Measurements from ENCODE around the gene ARID1A.
"Not testable (repeated sequence)": the region's sequence is repeated elsewhere in the genome, so short reads cannot be mapped to it uniquely, and the experiment has no call there.

ARID1A gene

DNA sequence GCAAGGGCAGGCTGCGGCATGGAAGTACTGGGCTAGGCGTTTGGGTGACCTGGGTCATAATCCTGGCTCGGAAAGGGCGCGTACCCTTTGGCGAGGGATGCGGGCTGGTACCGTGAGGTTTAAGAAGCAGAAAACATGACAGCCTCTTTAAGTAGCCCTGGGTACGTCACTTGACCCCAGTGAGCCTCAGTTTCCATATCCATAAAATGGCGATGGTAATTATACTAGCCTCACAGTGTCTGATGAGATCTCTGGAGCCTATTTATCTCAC lies 92.6 kb downstream of the ARID1A start:
- no peak for DNase-seq (ENCODE audit: low spot score)

DNA sequence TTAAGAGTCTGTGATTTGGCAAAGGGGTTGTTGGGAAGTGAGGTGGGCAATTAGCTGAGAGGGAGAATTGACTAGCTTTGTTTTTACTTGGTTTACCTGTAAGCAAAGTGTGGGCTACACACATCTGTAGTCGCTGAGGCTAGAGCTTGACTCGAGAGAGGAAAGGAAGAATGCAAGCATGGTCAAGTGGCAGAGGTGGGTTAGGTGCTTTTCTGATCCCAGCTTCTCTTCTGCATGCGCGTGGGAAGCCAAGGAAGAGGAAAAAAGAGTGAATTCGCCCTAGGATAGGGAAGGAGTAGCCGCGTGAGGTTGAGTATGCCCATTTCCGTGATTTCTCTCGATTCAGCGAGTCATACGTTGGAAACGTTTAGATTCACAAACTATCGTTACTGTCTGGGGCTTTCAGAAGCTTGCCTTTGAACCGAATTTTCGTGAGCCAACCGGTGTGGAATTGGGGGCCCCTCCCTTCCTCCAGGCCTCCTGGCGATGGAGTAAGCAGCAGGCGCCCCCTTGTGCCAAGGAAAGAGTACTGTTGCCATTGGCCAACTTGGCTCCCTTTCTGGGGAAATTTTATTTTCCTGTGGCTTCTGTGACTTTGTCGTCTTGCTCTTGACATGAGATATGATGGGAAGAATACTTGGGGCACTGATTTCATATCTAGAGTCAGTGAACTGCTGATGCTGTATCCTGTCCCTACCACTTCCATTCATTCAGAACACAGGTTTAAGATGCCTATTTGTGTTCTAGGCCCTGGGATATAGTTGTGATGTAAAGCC lies 93.2 kb downstream of the ARID1A start:
- peak; percentile 91 for DNase-seq (ENCODE audit: low spot score)

DNA sequence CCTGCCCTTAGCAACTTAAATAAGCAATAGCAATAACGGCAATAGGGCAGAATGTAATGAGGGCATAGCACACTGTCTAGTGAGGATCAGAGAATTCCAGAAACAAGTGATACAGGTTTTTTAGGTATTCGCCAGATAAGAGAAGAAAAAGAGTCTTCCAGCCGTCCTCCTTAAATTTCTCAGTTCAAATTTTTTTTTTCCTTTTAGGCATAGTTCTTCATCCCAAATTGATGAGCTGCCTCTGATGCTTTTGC lies 93.7 kb downstream of the ARID1A start:
- DNase-seq (ENCODE audit: low spot score), result no peak

DNA sequence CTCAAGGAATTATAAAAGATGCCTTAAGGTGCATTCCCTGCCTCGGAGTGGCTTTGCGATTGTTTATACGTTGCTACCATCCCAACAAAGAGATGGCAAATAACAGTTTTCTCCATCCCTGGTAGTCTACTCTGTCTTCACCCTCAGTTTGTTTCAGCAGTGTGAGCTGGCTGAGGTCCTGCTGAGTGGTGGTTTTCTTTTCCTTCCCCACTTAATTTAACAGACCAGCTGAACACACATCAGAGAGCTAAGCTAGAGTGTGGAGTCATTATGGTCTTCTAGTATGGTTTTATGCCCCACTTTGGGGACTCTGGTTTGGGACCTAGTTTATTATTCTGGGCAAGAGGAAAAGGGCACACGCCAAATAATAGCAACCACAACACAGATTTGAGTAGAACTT lies 94.1 kb downstream of the ARID1A start:
- DNase-seq (ENCODE audit: low spot score), result no peak

DNA sequence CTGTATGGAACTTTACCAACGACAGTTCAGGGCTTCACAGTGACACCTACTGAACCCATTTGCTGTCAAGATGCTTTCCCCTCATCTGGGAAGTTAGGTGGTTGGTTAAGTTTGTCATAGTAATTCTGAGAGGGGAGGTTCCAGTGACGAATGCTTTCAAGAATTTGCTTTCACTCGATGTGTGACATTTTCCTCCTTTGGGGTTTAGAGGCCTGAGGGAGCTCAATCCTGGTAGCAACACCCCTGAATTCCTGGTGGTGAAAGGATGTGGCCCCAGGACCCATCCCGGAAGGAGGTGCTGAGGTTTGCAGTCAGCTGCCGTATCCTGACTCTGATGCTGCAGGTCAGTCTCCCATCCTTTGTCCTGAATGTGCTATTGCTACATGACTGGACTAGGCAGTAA lies 94.7 kb downstream of the ARID1A start:
- no peak for DNase-seq (ENCODE audit: low spot score)

DNA sequence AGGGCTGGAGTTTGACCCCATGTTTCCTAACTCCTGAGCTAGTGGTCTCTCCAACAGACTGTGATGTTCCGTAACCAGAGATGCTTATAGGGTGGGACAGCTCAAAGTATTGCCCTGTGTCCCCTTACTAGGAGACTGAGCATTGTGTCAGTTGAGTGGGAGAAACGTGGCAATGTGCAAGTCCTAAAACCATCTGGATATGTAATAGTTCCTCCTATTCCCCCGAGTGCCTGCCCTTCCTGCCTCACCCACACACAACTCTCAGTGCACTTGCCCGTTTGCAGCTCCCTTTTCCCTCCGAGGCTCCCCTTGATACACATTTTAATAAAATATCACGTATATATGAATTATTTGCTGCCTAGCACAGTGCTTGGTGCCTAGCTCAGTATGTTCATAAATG lies 95.3 kb downstream of the ARID1A start:
- DNase-seq (ENCODE audit: low spot score), result no peak

DNA sequence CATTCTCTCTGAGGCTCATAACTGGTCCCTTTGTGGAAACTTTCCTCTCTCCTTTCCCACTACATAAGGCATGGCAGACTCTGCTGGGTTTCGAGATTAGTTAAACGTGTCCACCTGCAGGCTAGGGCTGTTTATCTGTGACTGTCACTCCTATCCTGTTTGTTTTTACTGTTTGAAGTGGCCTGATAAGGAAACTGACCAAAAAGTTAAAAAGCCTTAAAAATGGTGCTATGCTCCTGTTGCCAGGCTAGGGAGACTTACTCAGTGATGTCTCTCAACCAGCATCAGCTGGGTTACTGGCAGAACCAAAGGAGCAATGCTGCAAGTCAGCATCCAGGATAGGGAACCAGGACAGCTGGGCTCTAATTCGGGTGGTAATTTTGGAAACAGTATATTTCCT lies 95.8 kb downstream of the ARID1A start:
- DNase-seq (ENCODE audit: low spot score), result no peak

DNA sequence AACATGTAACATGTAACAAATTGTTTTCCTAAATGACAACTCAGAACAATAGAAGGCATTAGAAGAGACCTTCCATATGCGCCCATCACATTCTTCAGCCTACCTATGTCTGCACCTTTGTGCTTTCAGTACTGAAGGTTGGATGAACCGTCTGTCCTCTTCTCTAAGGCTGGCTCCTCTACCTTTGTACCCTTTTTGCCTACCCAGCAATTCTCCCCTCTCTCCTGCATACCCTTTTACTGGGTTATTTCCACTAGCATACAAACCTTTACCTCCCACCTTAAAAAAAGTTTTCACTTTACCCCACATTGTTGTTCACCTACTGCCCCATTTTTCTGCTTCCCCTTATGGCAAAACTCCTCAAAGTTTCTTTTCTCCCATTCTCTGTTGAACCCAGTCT lies 97.1 kb downstream of the ARID1A start:
- no peak for DNase-seq (ENCODE audit: low spot score)

DNA sequence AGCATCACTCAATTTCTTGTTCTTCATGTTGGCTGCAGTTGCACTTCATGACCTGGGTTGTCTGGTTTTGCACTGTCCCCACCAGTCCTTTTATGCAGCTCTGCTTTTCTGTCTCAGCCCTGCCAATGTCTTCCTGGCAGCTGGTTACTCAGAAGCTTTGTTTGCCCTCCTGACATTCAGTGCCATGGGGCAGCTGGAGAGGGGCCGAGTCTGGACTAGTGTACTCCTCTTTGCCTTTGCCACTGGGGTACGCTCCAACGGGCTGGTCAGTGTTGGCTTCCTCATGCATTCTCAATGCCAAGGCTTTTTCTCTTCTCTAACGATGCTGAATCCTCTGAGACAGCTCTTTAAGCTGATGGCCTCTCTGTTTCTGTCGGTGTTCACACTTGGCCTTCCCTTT lies 98.6 kb downstream of the ARID1A start:
- no peak for DNase-seq (ENCODE audit: low spot score)

DNA sequence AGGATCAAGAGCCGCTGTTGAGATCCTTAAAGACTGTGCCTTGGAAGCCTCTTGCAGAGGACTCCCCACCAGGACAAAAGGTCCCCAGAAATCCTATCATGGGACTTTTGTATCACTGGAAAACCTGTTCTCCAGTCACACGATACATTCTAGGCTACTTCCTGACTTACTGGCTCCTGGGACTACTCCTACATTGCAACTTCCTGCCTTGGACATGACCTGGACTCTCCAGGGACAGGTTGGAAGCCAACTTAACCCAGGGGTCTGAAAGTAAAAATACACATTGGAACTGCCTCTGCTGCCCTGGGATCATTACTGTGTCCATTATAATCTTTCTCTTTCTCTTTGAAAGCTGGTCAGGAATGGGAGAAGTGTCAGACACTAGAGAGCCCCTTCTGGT lies 101.8 kb downstream of the ARID1A start:
- no peak for DNase-seq (ENCODE audit: low spot score)

DNA sequence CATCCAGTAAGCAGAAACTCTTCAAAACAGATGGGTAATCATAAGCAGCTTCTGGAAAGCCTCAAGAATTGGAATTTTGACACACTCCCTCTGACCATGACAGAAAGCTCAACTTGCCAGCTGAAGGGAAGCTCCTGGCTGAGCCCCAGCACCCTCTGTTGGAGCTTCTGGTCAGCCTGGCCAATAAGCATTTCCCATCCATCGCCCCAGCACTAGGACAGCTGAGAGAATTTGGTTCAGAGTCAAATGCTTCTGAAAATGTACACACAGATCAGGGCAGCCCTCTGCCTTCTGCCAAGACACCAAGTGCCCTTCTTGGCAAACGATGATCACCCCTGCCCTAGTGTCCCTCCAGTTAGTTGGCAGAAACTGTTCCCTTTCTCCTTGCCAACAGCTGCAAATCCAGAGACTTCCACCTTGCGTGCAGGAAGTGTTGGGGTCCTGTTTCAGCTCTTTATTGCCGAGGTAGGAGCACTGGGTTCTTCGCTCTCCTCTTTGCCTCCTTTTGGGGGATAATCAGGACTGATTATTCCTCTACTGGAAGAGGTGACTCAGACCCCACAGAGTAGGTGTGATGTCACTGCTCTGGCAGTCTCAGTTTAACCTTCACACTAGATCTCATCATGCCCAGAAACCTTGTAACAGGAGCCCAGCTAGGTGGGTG lies 103.8 kb downstream of the ARID1A start:
- DNase-seq (ENCODE audit: low spot score), result peak; percentile 44

DNA sequence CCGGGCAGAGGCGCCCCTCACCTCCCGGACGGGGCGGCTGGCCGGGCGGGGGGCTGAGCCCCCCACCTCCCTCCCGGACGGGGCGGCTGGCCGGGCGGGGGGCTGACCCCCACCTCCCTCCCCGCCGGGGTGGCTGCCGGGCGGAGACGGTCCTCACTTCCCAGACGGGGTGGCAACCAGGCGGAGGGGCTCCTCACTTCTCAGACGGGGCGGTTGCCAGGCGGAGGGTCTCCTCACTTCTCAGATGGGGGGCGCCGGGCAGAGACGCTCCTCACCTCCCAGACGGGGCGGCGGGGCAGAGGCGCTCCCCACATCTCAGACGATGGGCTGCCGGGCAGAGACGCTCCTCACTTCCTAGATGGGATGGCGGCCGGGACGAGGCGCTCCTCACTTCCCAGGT lies 108.1 kb downstream of the ARID1A start:
- not testable (repeated sequence) for DNase-seq (ENCODE audit: low spot score)

DNA sequence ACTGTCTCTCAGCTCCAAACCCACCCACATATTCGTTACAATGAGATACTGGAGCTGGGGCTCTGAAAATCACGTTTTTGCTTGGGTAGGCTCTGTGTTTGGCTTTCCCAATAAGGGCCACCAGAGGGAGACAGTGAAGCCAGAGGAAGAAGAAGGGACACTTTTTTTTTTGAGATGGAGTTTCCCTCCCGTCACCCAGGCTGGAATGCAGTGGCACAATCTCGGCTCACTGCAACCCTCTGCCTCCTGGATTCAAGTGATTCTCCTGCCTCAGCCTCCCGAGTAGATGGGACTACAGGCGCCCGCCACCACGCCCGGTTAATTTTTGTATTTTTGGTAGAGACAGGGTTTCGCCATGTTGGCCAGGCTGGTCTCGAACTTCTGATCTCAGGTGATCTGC lies 114.3 kb downstream of the ARID1A start:
- DNase-seq (ENCODE audit: low spot score), result peak; percentile 73

DNA sequence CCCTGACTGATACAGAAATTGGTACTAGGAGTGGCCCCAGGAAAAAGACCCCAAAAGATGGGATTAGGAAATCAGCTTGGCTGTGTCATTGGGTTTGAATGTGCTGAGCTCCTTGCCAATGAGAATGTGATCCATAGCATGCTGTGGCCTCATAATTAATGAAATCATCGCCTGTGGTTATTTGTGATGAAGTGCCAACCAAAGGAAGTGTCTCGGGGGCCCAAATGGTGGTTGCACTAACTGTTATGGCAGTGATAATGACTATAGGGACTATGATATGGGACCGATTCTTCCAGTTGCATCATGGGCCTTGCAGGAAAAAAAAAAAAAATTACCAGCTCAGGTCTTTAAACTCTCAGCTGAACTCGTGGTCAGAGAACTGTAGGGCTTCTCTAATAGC lies 115.2 kb downstream of the ARID1A start:
- no peak for DNase-seq (ENCODE audit: low spot score)

DNA sequence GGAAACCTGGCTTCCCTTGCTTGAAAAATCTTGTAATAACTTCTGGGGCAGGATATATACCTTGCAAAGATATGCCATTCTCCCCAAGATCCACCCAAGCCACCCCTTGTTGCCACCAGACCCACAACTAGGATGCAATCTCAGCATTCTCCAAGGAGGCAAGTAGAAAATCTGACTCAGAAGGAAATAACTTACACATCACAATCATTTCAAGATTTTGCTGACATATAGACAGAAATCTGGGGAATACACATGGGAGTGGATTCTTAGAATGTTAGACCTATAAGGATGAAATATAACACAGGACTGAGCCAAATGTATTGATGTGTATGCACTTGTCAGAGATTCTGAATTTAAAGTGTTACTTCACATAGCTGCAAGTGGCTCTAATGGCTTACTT lies 115.9 kb downstream of the ARID1A start:
- DNase-seq (ENCODE audit: low spot score), result no peak

DNA sequence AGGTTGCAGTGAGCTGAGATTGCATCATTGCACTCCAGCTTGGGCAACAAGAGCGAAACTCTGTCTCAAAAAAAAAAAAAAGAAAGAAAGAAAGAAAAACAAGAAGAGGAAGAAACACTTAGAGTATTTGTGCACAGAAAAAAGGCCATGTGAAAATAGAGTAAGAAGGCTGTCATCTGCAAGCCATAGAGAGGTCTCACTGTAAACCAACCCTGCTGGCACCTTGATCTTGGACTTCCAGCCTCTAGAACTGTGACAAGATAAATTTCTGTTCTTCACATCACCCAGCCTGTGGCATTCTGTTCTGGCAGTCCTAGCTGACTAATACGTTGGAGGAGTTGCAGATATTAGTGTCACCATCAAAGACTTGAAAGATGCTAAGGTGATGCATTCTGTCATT lies 118.6 kb downstream of the ARID1A start:
- DNase-seq (ENCODE audit: low spot score), result no peak

DNA sequence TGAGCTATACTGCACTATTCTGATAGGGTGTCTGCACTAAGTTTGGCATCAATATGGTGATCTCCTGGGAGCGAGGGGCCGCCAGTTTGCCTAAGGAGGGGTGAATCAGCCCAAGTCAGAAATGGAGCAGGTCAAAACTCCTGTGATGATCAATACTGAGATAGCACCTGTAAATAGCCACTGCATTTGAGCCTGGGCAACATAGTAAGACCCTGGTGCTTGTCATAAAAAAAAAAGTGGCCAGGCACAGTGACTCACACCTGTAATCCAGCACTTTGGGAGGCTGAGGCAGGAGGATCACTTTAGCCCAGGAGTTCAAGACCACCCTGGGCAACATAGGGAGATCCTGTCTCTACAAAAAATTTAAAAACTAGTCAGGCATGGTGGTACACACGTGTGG lies 119.1 kb downstream of the ARID1A start:
- DNase-seq (ENCODE audit: low spot score), result no peak

DNA sequence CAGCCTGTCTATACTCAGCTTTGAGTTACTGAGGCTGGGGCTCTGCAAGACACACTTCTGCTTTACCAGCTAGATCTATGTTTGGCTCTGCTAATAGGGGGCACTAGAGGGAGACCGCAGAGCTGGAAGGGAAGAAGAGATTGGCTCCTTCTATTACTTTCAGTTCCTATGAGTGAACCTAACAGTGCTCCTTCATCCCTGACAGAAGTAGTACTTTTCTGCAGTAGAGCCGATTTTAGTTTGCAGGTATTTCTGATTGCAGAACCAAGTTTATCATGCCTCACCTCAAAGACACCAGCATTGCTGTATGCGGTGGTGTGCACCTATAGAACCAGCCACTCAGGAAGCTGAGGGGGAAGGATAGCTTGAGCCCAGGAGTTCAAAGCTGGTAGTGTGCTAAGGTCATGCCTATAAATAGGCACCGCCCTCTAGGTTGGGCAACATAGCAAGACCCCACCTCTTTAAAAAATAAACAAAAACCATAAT lies 125.0 kb downstream of the ARID1A start:
- DNase-seq (ENCODE audit: low spot score), result no peak

DNA sequence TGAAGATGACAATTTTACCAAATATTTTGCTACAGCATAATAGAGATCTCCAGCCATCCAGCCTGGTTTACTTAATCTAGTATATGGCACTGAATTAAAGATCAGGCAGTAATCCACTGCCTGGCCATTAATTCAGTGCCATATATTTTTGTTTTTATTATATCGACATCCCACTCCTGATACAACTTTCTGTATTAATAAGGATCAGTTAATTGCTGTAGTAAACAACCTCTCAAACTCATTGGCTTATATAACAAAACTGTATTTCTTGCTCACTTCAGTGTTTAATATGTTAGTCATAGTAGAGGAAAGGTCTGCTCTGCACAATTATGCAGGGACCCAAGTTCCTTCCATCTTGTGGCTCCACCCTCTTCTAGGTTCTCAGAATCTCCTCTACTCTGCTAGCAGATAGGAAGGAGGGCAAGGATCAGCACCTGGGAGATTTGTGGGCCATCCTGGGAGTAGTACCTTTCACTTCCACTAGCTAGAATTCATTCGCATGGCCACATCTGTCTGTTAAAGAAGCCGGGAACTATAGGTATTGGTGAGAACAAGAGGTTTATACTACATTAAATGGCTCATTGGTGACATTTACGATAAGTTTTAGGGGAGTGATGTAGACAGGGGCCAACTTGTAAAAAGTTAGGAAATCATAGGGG lies 127.1 kb downstream of the ARID1A start:
- DNase-seq (ENCODE audit: low spot score), result no peak

DNA sequence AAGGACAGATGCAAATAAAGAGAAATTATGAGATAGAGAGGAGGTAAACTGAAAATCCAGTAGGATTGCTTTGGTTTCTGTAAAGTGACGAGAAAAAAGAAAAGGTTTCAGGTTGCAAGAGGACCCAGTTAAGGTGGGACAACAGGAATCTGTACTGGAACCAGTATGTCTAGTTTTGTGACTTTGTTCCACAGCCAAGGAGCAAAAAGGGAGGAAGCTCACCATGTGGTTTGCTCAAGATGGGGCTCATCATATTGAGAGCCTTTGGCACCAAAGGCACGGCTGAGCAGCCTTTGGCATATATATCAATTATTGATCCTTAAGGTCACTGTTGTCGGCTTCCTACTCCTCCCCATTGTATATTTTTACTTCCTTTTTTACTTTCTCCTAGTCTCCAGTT lies 128.9 kb downstream of the ARID1A start:
- no peak for DNase-seq (ENCODE audit: low spot score)

DNA sequence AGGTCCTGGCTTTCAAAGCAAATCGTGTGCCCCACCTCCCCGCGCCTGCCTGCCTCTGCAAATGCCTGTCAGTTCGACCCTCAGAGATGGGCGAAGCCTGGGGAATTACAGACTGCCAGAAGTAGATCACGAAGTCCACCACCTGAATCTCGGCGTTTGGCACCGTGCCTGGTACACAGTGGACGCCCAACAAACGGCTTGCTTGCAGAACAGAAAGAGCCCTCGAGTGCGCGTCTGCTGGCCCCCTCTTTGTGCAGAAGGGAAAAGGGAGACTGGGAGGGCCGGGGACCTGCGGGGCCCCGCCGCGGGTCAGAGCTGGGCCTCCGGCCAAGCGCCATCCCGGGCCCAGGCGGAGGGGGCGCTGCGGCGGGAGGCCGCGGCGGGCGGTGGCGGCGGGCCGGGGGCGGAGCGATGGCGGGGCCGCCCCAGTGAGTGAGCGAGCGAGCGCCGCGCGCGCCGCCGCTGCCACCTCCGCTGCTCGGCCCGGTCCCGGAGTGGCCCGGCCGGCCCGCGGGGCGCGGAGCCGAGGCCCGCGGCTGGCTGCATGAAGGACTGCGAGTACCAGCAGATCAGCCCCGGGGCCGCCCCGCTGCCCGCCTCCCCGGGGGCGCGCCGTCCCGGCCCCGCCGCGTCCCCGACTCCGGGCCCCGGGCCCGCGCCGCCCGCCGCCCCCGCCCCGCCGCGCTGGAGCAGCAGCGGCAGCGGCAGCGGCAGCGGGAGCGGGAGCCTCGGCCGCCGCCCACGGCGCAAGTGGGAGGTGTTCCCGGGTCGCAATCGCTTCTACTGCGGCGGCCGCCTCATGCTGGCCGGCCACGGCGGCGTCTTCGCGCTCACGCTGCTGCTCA lies 130.7 kb downstream of the ARID1A start, which contains the start of gene ZDHHC18:
TSS of gene ZDHHC18 (plus strand) at position 428 of the 845 bp plus-strand sequence. CDS start at position 545, 117 bp downstream.
- DNase-seq (ENCODE audit: low spot score), result peak; percentile 72

DNA sequence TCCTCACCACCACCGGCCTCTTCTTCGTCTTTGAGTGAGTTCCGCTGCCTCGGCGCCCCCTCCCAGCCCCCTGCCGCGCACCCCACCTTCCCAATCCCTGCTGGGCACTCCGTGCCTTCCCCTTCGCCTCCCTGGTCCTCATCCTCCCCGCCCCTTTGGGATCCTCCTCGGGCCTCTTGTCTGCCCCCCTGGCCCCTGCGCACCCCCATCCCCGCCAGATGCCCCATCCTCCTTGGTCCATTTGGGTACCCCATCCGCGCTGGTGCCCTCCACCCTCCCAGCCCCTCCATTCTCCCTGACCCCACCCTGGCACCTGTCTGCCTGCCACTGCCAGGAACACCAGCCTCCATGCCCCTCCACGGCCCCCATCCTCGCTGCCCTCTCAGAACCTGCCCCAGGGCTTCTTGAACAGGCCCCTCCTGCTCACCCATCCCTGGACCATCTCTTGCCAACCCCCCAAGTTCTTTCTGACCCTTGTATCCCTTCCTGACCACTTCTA lies 131.3 kb downstream of the ARID1A start:
- no peak for DNase-seq (ENCODE audit: low spot score)

DNA sequence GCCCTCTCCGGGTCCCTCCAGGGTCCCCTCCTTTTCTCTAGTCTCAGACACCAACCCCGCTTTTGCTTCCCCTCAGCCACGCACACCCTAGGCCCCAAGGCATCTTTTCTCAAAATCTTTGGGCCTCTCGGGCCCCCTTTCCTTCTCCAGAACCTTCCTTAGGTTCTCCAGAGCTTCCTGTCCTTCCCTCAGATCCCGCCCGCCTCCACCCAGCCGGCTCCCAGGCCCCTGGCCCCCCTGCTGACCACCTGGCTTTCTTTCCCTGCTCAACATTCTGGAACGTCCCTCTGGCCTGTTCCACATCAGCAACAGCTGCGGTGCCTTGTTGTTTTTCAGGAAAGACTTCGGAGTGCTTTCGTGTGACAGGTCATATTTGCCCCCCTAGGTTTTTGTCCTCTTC lies 131.8 kb downstream of the ARID1A start:
- DNase-seq (ENCODE audit: low spot score), result no peak
